GM12878 (cell line): ENCODE data around the gene CDPF1. TPM values are rescaled to one million over a fixed set of nuclear protein-coding genes. Genes with fewer than 3 reads are reported as not detected.
A peak's percentile ranks its signal among the peaks of the same experiment; 100 is the strongest.

ENCODE experiments used
- ATAC-seq: fragments of 200-7000 bp; cut with Tn5 transposase; 3 replicates; pipeline ENCODE4 v1.9.1; 2020; ENCODE audit warnings: mild to moderate bottlenecking, moderate library complexity
- BruUV-seq: library from RNA; stranded (reverse); fragments of 400-500 nt; replicated peaks from 2 replicates; lab custom pipeline; 2021; lab: Mats Ljungman, UMichigan
- CTCF ChIA-PET: fragments of 300-600 bp; sonication (Branson Sonifier 250); formaldehyde crosslinking; extraction: SDS; loops from one replicate; lab custom pipeline; 2021; ENCODE audit warnings: inconsistent platforms; lab: Yijun Ruan, JAX
- POLR2A ChIA-PET: fragments of 350-600 bp; formaldehyde crosslinking; extraction: SDS; loops from one replicate; lab custom pipeline; 2021; ENCODE audit warnings: inconsistent platforms; lab: Charles Lee
- RAD21 ChIA-PET: fragments of 300-600 bp; sonication (Branson Sonifier 250); formaldehyde crosslinking; loops from one replicate; lab custom pipeline; 2023; ENCODE audit warnings: antibody characterized with exemption; ENCODE audit not compliant: unreplicated experiment; lab: Charles Lee
- SMC1A ChIA-PET: fragments of 300-600 bp; sonication (Branson Sonifier 250); formaldehyde crosslinking; loops from one replicate; lab custom pipeline; 2023; ENCODE audit not compliant: unreplicated experiment, uncharacterized antibody; lab: Charles Lee
- DNase-seq: peaks from one replicate; pipeline ENCODE4 v3.0.0-alpha.2; 2011; ENCODE audit warnings: low read depth, low spot score
- FAIRE-seq: peaks from 3 replicates; lab custom pipeline; 2011; peaks lifted over from hg19 to GRCh38; lab: Jason Lieb, UNC
- H2AFZ ChIP-seq: 2 replicates; pipeline ENCODE4 v1.6.0; 2011; ENCODE audit warnings: low read depth, low read length, control low read depth; ENCODE audit not compliant: control insufficient read depth
- H3K27ac ChIP-seq: 2 replicates; pipeline ENCODE4 v1.5.1; 2011; ENCODE audit warnings: control low read depth; ENCODE audit not compliant: control insufficient read depth, insufficient read depth
- H3K27me3 ChIP-seq, 2 experiments: replicated peaks in 1 of 2; 2 replicates each; pipeline versions ENCODE4 v1.6.0 to v1.6.1; 2011; ENCODE audit warnings: low read length in 1 of 2; ENCODE audit not compliant: control insufficient read depth in 2 of 2, insufficient read depth in 2 of 2
- H3K36me3 ChIP-seq, 2 experiments: 2 replicates each; pipeline ENCODE4 v1.5.1; 2011; ENCODE audit warnings: low read length in 1 of 2; ENCODE audit not compliant: control insufficient read depth in 2 of 2, insufficient read depth in 2 of 2
- H3K4me1 ChIP-seq: 2 replicates; pipeline ENCODE4 v1.6.1; 2011; ENCODE audit warnings: mild to moderate bottlenecking, low read length, moderate library complexity, mixed read lengths; ENCODE audit not compliant: control insufficient read depth, insufficient read depth
- H3K4me2 ChIP-seq: 2 replicates; pipeline ENCODE4 v1.6.0; 2011; ENCODE audit warnings: control low read depth; ENCODE audit not compliant: control insufficient read depth, insufficient read depth
- H3K4me3 ChIP-seq: fragments of 200-600 bp; sonication (generic); 2 replicates; pipeline ENCODE4 v1.5.1; 2016
- H3K79me2 ChIP-seq: 2 replicates; pipeline ENCODE4 v1.6.0; 2011; ENCODE audit warnings: low read length; ENCODE audit not compliant: control insufficient read depth, insufficient read depth
- H3K9ac ChIP-seq: 2 replicates; pipeline ENCODE4 v1.8.0; 2011; ENCODE audit warnings: low read length, control low read depth, mixed read lengths; ENCODE audit not compliant: control insufficient read depth, insufficient read depth
- H3K9me3 ChIP-seq: replicated peaks from 3 replicates; pipeline ENCODE4 v1.5.1; 2011; ENCODE audit warnings: mild to moderate bottlenecking, low read length; ENCODE audit not compliant: control insufficient read depth, insufficient read depth
- H4K20me1 ChIP-seq: 2 replicates; pipeline ENCODE4 v1.6.0; 2011; ENCODE audit not compliant: control insufficient read depth, insufficient read depth
- JUNB ChIP-seq: IDR thresholded peaks from 2 replicates; pipeline ENCODE4 v1.6.1; 2016; ENCODE audit warnings: antibody characterized with exemption, mild to moderate bottlenecking
- PAX5 ChIP-seq: IDR thresholded peaks from 2 replicates; pipeline ENCODE4 v1.6.1; 2011; ENCODE audit warnings: low read depth, low read length, borderline replicate concordance
- RAD51 ChIP-seq: fragments of 450-650 bp; IDR thresholded peaks from 2 replicates; pipeline ENCODE4 v1.6.1; 2016; ENCODE audit warnings: moderate library complexity, mild to moderate bottlenecking, inconsistent platforms
- RUNX3 ChIP-seq: IDR thresholded peaks from 2 replicates; pipeline ENCODE4 v1.6.1; 2012; ENCODE audit warnings: low read length, inconsistent platforms
- WGBS: methylation state at CpG from one replicate; pipeline ENCODE4 v1.1.6; 2016; ENCODE audit warnings: low lambda C conversion rate; ENCODE audit not compliant: insufficient replicate concordance, insufficient coverage; ENCODE audit errors: missing lambda C conversion rate; 5-methylcytosine and 5-hydroxymethylcytosine counted together
- in situ Hi-C: fragments of 300-500 bp; cut with MboI; formaldehyde crosslinking; loops from 9 replicates; pipeline ENCODE4 v1.14.3; 2018; ENCODE audit warnings: mixed read lengths
- intact Hi-C: fragments of 100-400 bp; cut with micrococcal nuclease; formaldehyde crosslinking; loops from one replicate; pipeline ENCODE4 v1.14.2; 2022; ENCODE audit not compliant: unreplicated experiment
- polyA plus RNA-seq, 11 experiments: library from polyadenylated mRNA; depleted of rRNA in 4 of 11; unstranded in 6 of 11; stranded (reverse) in 5 of 11; fragments of >200 nt; fragmentation: Nextera tagmentation in 4 of 11; fragmentation: Illumina TruSeq in 1 of 11; extraction: Ambion mirVana in 4 of 11; extraction: Trizol in 1 of 11; gene quantifications; 1 replicate in 1 of 11; 2 replicates in 10 of 11; pipeline versions ENCODE4 v1.2.1 to v1.2.3, GENCODE V29; 2011 to 2016; ENCODE audit warnings: inconsistent platforms in 2 of 11, missing spikeins in 2 of 11, low read depth in 1 of 11
- total RNA-seq, 4 experiments: library from RNA; depleted of rRNA in 3 of 4; stranded (reverse); fragments of >200 nt in 3 of 4; fragmentation: Illumina TruSeq in 1 of 4; extraction: Trizol in 1 of 4; gene quantifications; 2 replicates each; pipeline versions ENCODE4 v1.2.1 to v1.2.3, GENCODE V29; 2013 to 2021
- TF ChIP-seq, protein P1 (sequence below): IDR thresholded peaks from 2 replicates; pipeline ENCODE4 v1.6.1; 2012; ENCODE audit warnings: low read depth, low read length, improper control_type of control experiment

The CDPF1 gene
- total and polyA plus RNA-seq, 10 of the 15 experiments (the other 5 are each of a cell fraction or from before 2014, with no cell fraction given), result 1.0 to 22.4 (median 7.9) TPM

DNA sequence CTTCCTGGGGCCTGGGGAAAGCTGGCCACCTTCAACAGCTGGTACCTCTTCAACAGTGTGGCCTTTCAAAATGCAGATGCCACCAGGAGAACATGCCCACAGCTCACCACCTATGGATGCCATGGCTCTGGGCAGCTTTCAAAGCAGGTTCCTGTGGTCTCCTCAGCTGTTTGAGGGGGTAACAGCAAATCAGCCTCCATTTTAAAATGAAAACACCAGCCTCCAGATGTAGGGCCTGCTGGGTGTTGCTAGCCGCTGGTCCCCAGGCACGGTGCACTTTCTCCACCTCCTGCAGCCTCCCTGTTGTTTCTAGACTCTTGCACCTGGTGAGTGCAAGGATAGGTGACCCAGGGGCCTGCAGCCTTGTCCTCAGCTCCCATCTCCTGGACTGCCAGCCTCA lies 10.0 kb downstream of the CDPF1 start (continued):
- TF ChIP-seq, protein P1, sequence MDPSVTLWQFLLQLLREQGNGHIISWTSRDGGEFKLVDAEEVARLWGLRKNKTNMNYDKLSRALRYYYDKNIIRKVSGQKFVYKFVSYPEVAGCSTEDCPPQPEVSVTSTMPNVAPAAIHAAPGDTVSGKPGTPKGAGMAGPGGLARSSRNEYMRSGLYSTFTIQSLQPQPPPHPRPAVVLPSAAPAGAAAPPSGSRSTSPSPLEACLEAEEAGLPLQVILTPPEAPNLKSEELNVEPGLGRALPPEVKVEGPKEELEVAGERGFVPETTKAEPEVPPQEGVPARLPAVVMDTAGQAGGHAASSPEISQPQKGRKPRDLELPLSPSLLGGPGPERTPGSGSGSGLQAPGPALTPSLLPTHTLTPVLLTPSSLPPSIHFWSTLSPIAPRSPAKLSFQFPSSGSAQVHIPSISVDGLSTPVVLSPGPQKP, result no peak
- TF ChIP-seq RAD51, result no peak

DNA sequence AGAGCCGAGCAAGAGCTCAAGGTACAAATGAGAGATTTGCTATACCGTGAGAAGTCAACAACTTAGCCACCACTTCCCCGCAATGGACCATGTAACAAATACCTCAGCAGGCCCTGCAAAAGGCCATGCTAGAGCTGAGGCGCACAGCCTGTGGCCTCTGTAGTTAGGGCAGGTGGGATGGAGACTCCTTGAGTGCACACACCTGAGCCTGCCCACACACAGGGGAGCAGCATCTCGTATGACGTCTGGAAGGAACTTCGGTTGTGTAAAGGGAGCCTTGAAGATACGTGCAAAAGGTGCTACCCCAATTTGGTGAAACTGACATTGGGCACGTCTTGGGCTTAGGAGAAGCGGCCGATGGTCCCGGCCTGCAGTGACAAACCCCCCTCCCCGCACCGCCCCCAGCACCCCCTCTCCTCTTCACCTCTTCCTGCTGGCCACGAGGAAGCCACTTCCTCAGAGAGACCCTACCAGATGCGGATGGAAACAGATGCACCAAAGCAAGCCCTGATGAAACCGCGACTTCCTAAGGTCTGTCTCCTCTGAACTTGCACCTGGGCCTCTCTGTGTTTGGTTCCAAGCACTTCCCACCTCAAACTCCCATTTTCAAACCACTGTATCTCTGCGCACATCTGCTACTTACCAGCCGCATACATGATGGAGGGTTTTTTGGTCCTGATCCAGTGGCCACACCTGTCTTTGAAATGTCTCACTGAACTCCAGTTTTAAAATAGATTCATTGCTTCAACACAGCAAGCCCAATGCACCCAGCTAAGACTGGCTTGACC lies 10.6 kb downstream of the CDPF1 start:
- ChIA-PET CTCF (no interaction called here), SMC1A (no interaction called here), POLR2A (interaction anchor here (0.5 kb wide), 1 partner anchor 47 kb away, joined by 3 read pairs; no protein-coding TSS in a partner anchor), RAD21 (no interaction called here)
- intact Hi-C loops, result no loop called here
- 85% methylated on average over 18 of the region's 20 CpGs for WGBS
- Histone ChIP-seq H3K9ac (no peak overlapping the region), H3K4me3 (no peak overlapping the region), H3K4me2 (no peak overlapping the region), H3K36me3 (no peaks in the 10 kb centered on the region), H3K27me3 (no peaks in the 10 kb centered on the region), H3K27ac (no peak overlapping the region), H4K20me1 (no peaks in the 10 kb centered on the region), H3K9me3 (no peaks in the 10 kb centered on the region), H3K79me2 (no peaks in the 10 kb centered on the region), H3K4me1 (peaks cover 6% of the 10 kb centered on the region), H2AFZ (no peak overlapping the region)
- FAIRE-seq (peak; percentile 69), ATAC-seq (no peak), DNase-seq (no peak)
- TF ChIP-seq PAX5, result no peak
- TF ChIP-seq RUNX3, result peak; percentile 46; the same call in 1 of the 2 replicates
- no peak for TF ChIP-seq JUNB
- BruUV-seq, result no TSS peak
- in situ Hi-C loops, result no loop called here
